Neuronal stem cell (in vitro differentiated cells): ENCODE results near the gene MCTP1.
A peak's percentile ranks its signal among the peaks of the same experiment; 100 is the strongest.

Experiments used
- DNase-seq: peaks from one replicate; pipeline ENCODE4 v3.0.0-alpha.2; 2013; ENCODE audit warnings: low spot score
- H2AFZ ChIP-seq: one replicate; pipeline ENCODE4 v1.6.1; 2013; ENCODE audit warnings: mild to moderate bottlenecking, low read length, inconsistent platforms
- H2AK5ac ChIP-seq: 2 replicates; pipeline ENCODE4 v1.6.1; 2013; ENCODE audit warnings: low read depth, mild to moderate bottlenecking, inconsistent platforms, low read length, moderate library complexity, mixed read lengths
- H2BK120ac ChIP-seq: 2 replicates; pipeline ENCODE4 v1.6.1; 2013; ENCODE audit warnings: low read depth, mild to moderate bottlenecking, inconsistent platforms, low read length, moderate library complexity, mixed read lengths
- H2BK12ac ChIP-seq: one replicate; pipeline ENCODE4 v1.6.1; 2013; ENCODE audit warnings: low read length, inconsistent platforms
- H2BK15ac ChIP-seq: 2 replicates; pipeline ENCODE4 v1.6.1; 2013; ENCODE audit warnings: mild to moderate bottlenecking, low read length, inconsistent platforms, mixed read lengths
- H2BK5ac ChIP-seq: one replicate; pipeline ENCODE4 v1.6.1; 2013; ENCODE audit warnings: inconsistent platforms, mild to moderate bottlenecking, low read length, moderate library complexity
- H3K14ac ChIP-seq: one replicate; pipeline ENCODE4 v1.6.1; 2013; ENCODE audit warnings: low read length, inconsistent platforms
- H3K18ac ChIP-seq: 2 replicates; pipeline ENCODE4 v1.6.1; 2013; ENCODE audit warnings: low read length, inconsistent platforms
- H3K23ac ChIP-seq: 2 replicates; pipeline ENCODE4 v1.6.1; 2013; ENCODE audit warnings: low read depth, mild to moderate bottlenecking, mixed read lengths, low read length, inconsistent platforms; ENCODE audit not compliant: poor library complexity
- H3K27ac ChIP-seq: replicated peaks from 3 replicates; pipeline ENCODE4 v1.5.1; 2013; ENCODE audit warnings: low read length, inconsistent platforms
- H3K27me3 ChIP-seq, 3 experiments: 2 replicates each; pipeline ENCODE4 v1.6.1; 2013; ENCODE audit warnings: low read length in 3 of 3, mild to moderate bottlenecking in 2 of 3, inconsistent platforms in 1 of 3, low read depth in 1 of 3, mixed read lengths in 1 of 3, moderate library complexity in 1 of 3; ENCODE audit not compliant: control insufficient read depth in 3 of 3, insufficient read depth in 3 of 3
- H3K36me3 ChIP-seq, 2 donors: replicated peaks in 1 of 2; 2 replicates each; pipeline ENCODE4 v1.6.1; 2013; ENCODE audit warnings: low read length in 2 of 2; ENCODE audit not compliant: control insufficient read depth in 2 of 2, insufficient read depth in 2 of 2
- H3K4ac ChIP-seq: 2 replicates; pipeline ENCODE4 v1.6.1; 2013; ENCODE audit warnings: inconsistent platforms, mild to moderate bottlenecking, low read length, moderate library complexity
- H3K4me1 ChIP-seq, 2 donors: 1 replicate in 1 of 2; 2 replicates in 1 of 2; pipeline ENCODE4 v1.6.1; 2013; ENCODE audit warnings: low read length in 2 of 2, low read depth in 1 of 2; ENCODE audit not compliant: control insufficient read depth in 2 of 2, insufficient read depth in 1 of 2
- H3K4me2 ChIP-seq: one replicate; pipeline ENCODE4 v1.6.1; 2013; ENCODE audit warnings: mild to moderate bottlenecking, low read length, inconsistent platforms; ENCODE audit not compliant: insufficient read depth, poor library complexity, severe bottlenecking
- H3K4me3 ChIP-seq, 2 donors: 2 replicates each; pipeline ENCODE4 v1.5.1; 2013; ENCODE audit warnings: low read length in 2 of 2, mild to moderate bottlenecking in 2 of 2, inconsistent platforms in 1 of 2, moderate library complexity in 1 of 2
- H3K79me1 ChIP-seq: one replicate; pipeline ENCODE4 v1.6.1; 2013; ENCODE audit warnings: low read depth, mild to moderate bottlenecking, inconsistent platforms, low read length, moderate library complexity
- H3K9ac ChIP-seq: one replicate; pipeline ENCODE4 v1.6.1; 2013; ENCODE audit warnings: mild to moderate bottlenecking, low read depth, low read length, inconsistent platforms; ENCODE audit not compliant: poor library complexity
- H3K9me3 ChIP-seq, 2 donors: replicated peaks in 1 of 2; 2 replicates each; pipeline versions ENCODE3 to v1.6.1; 2013; ENCODE audit warnings: low read length in 2 of 2, mild to moderate bottlenecking in 2 of 2, inconsistent platforms in 1 of 2, low read depth in 1 of 2, mixed read lengths in 1 of 2, moderate library complexity in 1 of 2; ENCODE audit not compliant: control insufficient read depth in 2 of 2, insufficient read depth in 1 of 2
- H4K8ac ChIP-seq: one replicate; pipeline ENCODE4 v1.6.1; 2013; ENCODE audit warnings: low read depth, mild to moderate bottlenecking, inconsistent platforms, low read length, moderate library complexity
- H4K91ac ChIP-seq: one replicate; pipeline ENCODE4 v1.6.1; 2013; ENCODE audit warnings: low read length, low read depth, mild to moderate bottlenecking, inconsistent platforms; ENCODE audit not compliant: poor library complexity
- WGBS, 2 donors: extraction: QIAGEN DNeasy Blood & Tissue Kit; methylation state at CpG; one replicate each; pipeline ENCODE4 v1.1.7; 2013; ENCODE audit warnings: missing lambda C conversion rate in 2 of 2, mixed read lengths in 1 of 2; ENCODE audit not compliant: insufficient read length in 2 of 2, insufficient replicate concordance in 1 of 2; ENCODE audit errors: extremely low coverage in 2 of 2; 5-methylcytosine and 5-hydroxymethylcytosine counted together

Gene MCTP1

DNA sequence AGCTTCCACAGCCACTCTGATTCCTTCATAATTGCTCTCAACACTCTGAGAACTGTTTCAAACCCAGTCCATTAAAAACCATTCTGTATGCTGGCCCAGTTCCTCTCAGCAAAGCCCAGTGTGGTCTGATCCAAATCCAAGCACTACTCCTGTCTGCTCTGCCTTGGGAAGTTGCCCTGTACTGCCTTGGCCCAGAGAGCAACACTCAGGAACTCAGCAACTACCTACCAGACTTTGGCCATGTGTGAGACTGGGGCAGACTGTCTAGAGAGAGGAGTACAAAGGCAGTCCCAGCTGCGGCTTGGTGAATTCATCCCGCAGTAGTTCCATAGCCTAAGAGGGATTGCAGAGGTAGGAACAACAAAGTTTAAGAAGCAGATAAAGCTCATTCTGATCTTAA is 214.4 kb downstream of the MCTP1 start:
- H3K27me3 ChIP-seq, result no peaks in the 10 kb centered on the region
- no peak overlapping the region for H3K18ac ChIP-seq
- no peak overlapping the region for H3K4me2 ChIP-seq
- no peak overlapping the region for H2BK12ac ChIP-seq
- H2AK5ac ChIP-seq, result no peak overlapping the region
- no peak overlapping the region for H2BK15ac ChIP-seq
- H3K27ac ChIP-seq, result no peak overlapping the region
- H3K79me1 ChIP-seq, result no peaks in the 10 kb centered on the region
- no peak overlapping the region for H3K9ac ChIP-seq
- no peak overlapping the region for H3K4me3 ChIP-seq
- peak overlapping the region; percentile 39 for H3K23ac ChIP-seq
- H3K36me3 ChIP-seq, result no peaks in the 10 kb centered on the region
- H2BK120ac ChIP-seq, result peak overlapping the region; percentile 57
- H3K14ac ChIP-seq, result no peak overlapping the region
- no peak overlapping the region for H4K91ac ChIP-seq
- H2BK5ac ChIP-seq, result no peak overlapping the region
- DNase-seq, result no peak
- H4K8ac ChIP-seq, result no peak overlapping the region
- H3K4ac ChIP-seq, result no peak overlapping the region
- WGBS, 2 donors, result no CpG with 5 or more reads among the region's 2 CpGs
- peaks cover 0 to 1% of the 10 kb centered on the region in 2 donors for H3K4me1 ChIP-seq
- no peaks in the 10 kb centered on the region for H3K9me3 ChIP-seq
- H2AFZ ChIP-seq, result no peak overlapping the region

DNA sequence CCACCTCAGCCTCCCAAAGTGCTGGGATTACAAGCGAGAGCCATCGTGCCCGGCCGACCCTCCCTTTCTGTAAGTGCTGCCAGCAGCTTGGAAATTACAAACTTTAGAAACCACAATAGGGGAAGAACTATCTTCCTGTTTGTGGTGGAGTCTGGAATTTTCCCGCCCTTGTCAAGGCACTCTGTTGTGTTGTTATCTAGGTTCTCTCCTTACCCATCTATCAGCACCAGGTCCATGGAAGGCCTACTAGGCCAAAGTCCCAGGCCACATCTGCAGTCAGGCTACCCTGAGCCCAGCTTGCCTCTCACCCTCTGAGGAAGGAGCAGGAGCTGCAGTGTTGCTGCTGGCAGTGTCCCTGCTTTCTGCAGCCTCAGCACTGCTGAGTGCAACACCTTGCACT is 214.9 kb downstream of the MCTP1 start:
- Histone ChIP-seq H3K4ac (no peak overlapping the region), H3K79me1 (no peaks in the 10 kb centered on the region), H3K9ac (no peak overlapping the region), H2AFZ (no peak overlapping the region), H3K18ac (peak overlapping the region; percentile 78), H4K8ac (peak overlapping the region; percentile 72), H2BK15ac (no peak overlapping the region), H3K27me3 (no peaks in the 10 kb centered on the region), H3K4me2 (no peak overlapping the region), H2BK12ac (no peak overlapping the region), H4K91ac (no peak overlapping the region), H3K36me3 (no peaks in the 10 kb centered on the region), H3K4me1 (peaks cover 0 to 1% of the 10 kb centered on the region in 2 donors), H2BK5ac (no peak overlapping the region), H3K9me3 (no peaks in the 10 kb centered on the region), H3K27ac (no peak overlapping the region), H2AK5ac (peak overlapping the region; percentile 84), H3K14ac (no peak overlapping the region), H3K23ac (no peak overlapping the region), H3K4me3 (no peak overlapping the region), H2BK120ac (no peak overlapping the region)
- no CpG with 5 or more reads among the region's 5 CpGs for WGBS, 2 donors
- no peak for DNase-seq

DNA sequence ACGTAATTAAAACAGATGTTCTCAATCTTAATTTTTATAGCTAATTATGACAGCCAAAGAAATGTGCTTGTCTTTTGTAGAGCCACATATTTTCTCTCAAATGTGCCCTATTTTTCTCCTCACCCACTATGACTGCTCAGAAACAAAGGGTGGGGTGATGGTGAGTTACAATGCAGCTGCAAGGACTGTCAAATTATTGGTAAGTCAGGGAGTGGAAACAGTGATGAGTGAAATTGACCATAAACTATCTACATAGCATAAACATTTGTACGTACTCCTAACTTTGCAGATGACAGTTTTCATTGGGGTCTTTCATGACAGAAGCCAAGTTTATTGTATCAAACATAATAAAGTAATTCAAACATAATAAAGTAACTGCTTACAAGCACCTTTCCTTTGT is 215.9 kb downstream of the MCTP1 start:
- H3K14ac ChIP-seq, result no peak overlapping the region
- no peak for DNase-seq
- no CpG with 5 or more reads among the region's 2 CpGs for WGBS, 2 donors

DNA sequence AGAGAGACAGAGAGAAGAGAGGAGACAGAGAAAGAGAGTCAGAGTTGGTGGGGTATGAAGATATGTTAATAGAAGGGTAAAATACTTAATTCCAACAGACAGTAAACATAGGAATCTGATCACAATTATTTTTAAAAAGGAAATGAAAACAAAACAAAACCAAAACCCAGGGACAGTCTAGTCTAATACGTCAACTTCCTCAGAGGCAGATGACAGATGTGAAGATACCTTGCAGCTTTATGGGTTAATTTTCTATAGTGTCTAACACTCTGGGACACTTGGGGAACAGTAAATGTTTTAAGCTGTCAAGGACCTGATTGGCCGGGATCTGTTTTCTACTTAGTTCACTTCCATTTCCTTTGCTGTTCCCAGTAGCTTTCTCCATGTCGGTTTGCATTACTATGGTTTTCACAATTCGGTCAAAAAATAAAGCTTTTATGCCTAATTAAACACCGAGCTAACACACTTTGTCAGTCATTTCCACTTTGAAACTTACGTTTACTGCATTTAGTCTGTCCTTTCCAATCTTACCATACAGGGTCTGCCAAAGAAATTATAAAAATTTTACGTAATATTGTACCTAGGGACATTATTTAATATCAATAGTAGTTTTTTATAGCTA is 216.5 kb downstream of the MCTP1 start:
- no CpG with 5 or more reads among the region's 7 CpGs for WGBS, 2 donors
- Histone ChIP-seq H3K79me1 (no peaks in the 10 kb centered on the region), H3K27me3 (no peaks in the 10 kb centered on the region), H3K4ac (no peak overlapping the region), H2BK15ac (no peak overlapping the region), H3K9me3 (no peaks in the 10 kb centered on the region), H2BK5ac (no peak overlapping the region), H2BK120ac (no peak overlapping the region), H4K91ac (no peak overlapping the region), H3K18ac (no peak overlapping the region), H3K4me2 (no peak overlapping the region), H4K8ac (no peak overlapping the region), H3K9ac (no peak overlapping the region), H3K4me1 (peaks cover 0 to 1% of the 10 kb centered on the region in 2 donors), H2BK12ac (no peak overlapping the region), H3K36me3 (no peaks in the 10 kb centered on the region), H3K23ac (no peak overlapping the region), H2AK5ac (no peak overlapping the region), H2AFZ (no peak overlapping the region), H3K27ac (no peak overlapping the region), H3K14ac (no peak overlapping the region), H3K4me3 (no peak overlapping the region)
- no peak for DNase-seq

More for the DNA sequence above, 215.9 kb downstream of the MCTP1 start:
- Histone ChIP-seq H3K79me1 (no peaks in the 10 kb centered on the region), H4K8ac (no peak overlapping the region), H3K36me3 (no peaks in the 10 kb centered on the region), H2BK5ac (no peak overlapping the region), H3K27ac (no peak overlapping the region), H3K9me3 (no peaks in the 10 kb centered on the region), H2BK12ac (no peak overlapping the region), H2BK120ac (no peak overlapping the region), H2AK5ac (no peak overlapping the region), H4K91ac (no peak overlapping the region), H3K23ac (no peak overlapping the region), H2BK15ac (no peak overlapping the region), H3K18ac (no peak overlapping the region), H3K9ac (no peak overlapping the region), H3K4me2 (no peak overlapping the region), H2AFZ (no peak overlapping the region), H3K27me3 (no peaks in the 10 kb centered on the region), H3K4me1 (peaks cover 0 to 1% of the 10 kb centered on the region in 2 donors), H3K4ac (no peak overlapping the region), H3K4me3 (no peak overlapping the region)
